NCI-H2171 (cell line): ENCODE results near the gene ANO2.

ENCODE experiments used
- DNase-seq: peaks from one replicate; lab custom pipeline; 2025; lab: John Stamatoyannopoulos, UW

The ANO2 gene

GRCh38 chr12:5578775-5579174 is 366.3 kb downstream of the ANO2 start:
- DNase-seq, result no peak

GRCh38 chr12:5577741-5578140 is 367.3 kb downstream of the ANO2 start:
- no peak for DNase-seq

- no peak for DNase-seq
Measured at GRCh38 chr12:5577211-5577612, 367.8 kb downstream of the ANO2 start.

GRCh38 chr12:5575987-5576386 is 369.1 kb downstream of the ANO2 start:
- DNase-seq, result no peak

GRCh38 chr12:5575232-5575631 is 369.8 kb downstream of the ANO2 start:
- DNase-seq, result no peak

- no peak for DNase-seq
Measured at GRCh38 chr12:5573390-5573789, 371.7 kb downstream of the ANO2 start.

GRCh38 chr12:5571115-5571514 is 373.9 kb downstream of the ANO2 start:
- no peak for DNase-seq

- no peak for DNase-seq
Measured at GRCh38 chr12:5570416-5570815, 374.6 kb downstream of the ANO2 start.

- no peak for DNase-seq
Measured at GRCh38 chr12:5568325-5568981, 376.6 kb downstream of the ANO2 start.

GRCh38 chr12:5567016-5567725 is 377.9 kb downstream of the ANO2 start:
- DNase-seq, result no peak

- no peak for DNase-seq
Measured at GRCh38 chr12:5565933-5566599, 379.0 kb downstream of the ANO2 start.

GRCh38 chr12:5562581-5562980 is 382.5 kb downstream of the ANO2 start:
- no peak for DNase-seq

GRCh38 chr12:5561846-5562245 is 383.2 kb downstream of the ANO2 start:
- no peak for DNase-seq

- no peak for DNase-seq
Measured at GRCh38 chr12:5561057-5561456, 384.0 kb downstream of the ANO2 start.

- no peak for DNase-seq
Measured at GRCh38 chr12:5560265-5560664, 384.8 kb downstream of the ANO2 start.

- no peak for DNase-seq
Measured at GRCh38 chr12:5557906-5558305, 387.2 kb downstream of the ANO2 start.

GRCh38 chr12:5556946-5557673 is 387.9 kb downstream of the ANO2 start:
- DNase-seq, result no peak

GRCh38 chr12:5556033-5556614 is 388.9 kb downstream of the ANO2 start:
- no peak for DNase-seq

- no peak for DNase-seq
Measured at GRCh38 chr12:5554711-5555110, 390.3 kb downstream of the ANO2 start.

- no peak for DNase-seq
Measured at GRCh38 chr12:5549011-5549410, 396.0 kb downstream of the ANO2 start.

- DNase-seq, result no peak
Measured at GRCh38 chr12:5548152-5548943, 396.7 kb downstream of the ANO2 start.
